DOHH2 (cell line): ENCODE measurements around the gene LTB.

ENCODE experiments used
- EZH2phosphoT487 ChIP-seq: fragments of 200-600 bp; sonication (generic); IDR thresholded peaks from 2 replicates; pipeline ENCODE4 v1.6.1; 2017; ENCODE audit warnings: borderline replicate concordance, mild to moderate bottlenecking, antibody characterized with exemption, low read length, moderate library complexity, mixed read lengths
- TF ChIP-seq, protein P1 (sequence below): fragments of 200-600 bp; sonication (generic); IDR thresholded peaks from one replicate; pipeline ENCODE4 v1.5.1; 2014; ENCODE audit warnings: antibody characterized with exemption, mild to moderate bottlenecking, low read depth, low read length; ENCODE audit not compliant: poor library complexity, severe bottlenecking

DNA sequence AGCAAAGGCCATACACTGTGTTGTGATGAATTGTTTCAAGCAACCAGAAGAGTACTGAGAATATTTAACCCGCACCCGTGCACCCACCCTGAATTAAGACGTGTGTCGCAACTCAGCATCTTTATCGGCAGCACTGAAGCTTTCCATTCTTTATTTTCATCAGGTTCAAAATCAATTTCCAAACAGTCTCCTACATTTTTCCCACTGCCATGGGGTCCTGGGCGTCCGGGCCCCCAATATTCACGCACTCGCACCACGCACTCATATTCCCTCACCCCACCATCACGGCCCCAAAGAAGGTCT, 1.8 kb downstream of the LTB start:
- TF ChIP-seq, protein P1, sequence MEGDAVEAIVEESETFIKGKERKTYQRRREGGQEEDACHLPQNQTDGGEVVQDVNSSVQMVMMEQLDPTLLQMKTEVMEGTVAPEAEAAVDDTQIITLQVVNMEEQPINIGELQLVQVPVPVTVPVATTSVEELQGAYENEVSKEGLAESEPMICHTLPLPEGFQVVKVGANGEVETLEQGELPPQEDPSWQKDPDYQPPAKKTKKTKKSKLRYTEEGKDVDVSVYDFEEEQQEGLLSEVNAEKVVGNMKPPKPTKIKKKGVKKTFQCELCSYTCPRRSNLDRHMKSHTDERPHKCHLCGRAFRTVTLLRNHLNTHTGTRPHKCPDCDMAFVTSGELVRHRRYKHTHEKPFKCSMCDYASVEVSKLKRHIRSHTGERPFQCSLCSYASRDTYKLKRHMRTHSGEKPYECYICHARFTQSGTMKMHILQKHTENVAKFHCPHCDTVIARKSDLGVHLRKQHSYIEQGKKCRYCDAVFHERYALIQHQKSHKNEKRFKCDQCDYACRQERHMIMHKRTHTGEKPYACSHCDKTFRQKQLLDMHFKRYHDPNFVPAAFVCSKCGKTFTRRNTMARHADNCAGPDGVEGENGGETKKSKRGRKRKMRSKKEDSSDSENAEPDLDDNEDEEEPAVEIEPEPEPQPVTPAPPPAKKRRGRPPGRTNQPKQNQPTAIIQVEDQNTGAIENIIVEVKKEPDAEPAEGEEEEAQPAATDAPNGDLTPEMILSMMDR = no peak
- TF ChIP-seq EZH2phosphoT487 = no peak
